HFFc6 (cell line): ENCODE measurements around the gene HOXC5. TPM values are rescaled to one million over a fixed set of nuclear protein-coding genes. Genes with fewer than 3 reads are reported as not detected.

ENCODE experiments used
- DNase-seq: peaks from one replicate; pipeline ENCODE4 v3.0.0-alpha.2; 2018
- H3K27ac Mint-ChIP-seq: 2 replicates; pipeline ENCODE4 v1.8.0; 2020; ENCODE audit warnings: mild to moderate bottlenecking, mixed read lengths
- H3K27me3 Mint-ChIP-seq: 2 replicates; pipeline ENCODE4 v1.8.0; 2021; ENCODE audit warnings: mild to moderate bottlenecking, moderate library complexity, mixed read lengths; ENCODE audit not compliant: insufficient read depth
- H3K36me3 Mint-ChIP-seq: 2 replicates; pipeline ENCODE4 v1.8.0; 2021; ENCODE audit warnings: low read depth, mixed read lengths
- H3K4me1 Mint-ChIP-seq: 2 replicates; pipeline ENCODE4 v1.8.0; 2020; ENCODE audit warnings: low read depth, mixed read lengths
- H3K4me3 Mint-ChIP-seq: 2 replicates; pipeline ENCODE4 v1.8.0; 2020; ENCODE audit warnings: mild to moderate bottlenecking, moderate library complexity, mixed read lengths
- H3K9me3 Mint-ChIP-seq: 2 replicates; pipeline ENCODE4 v1.8.0; 2020; ENCODE audit warnings: mild to moderate bottlenecking, mixed read lengths
- CTCF ChIP-seq: fragments of 200-600 bp; sonication (generic); IDR thresholded peaks from 2 replicates; pipeline ENCODE4 v1.5.0; 2021; ENCODE audit warnings: antibody characterized with exemption, mild to moderate bottlenecking
- total RNA-seq, 6 experiments: library from RNA; stranded (reverse); fragmentation: NEBNext Ultra II Directional; extraction: Animal tissue kit (Norgen Biotek cat#: 25700); gene quantifications; 2 replicates in 1 of 6; 3 replicates in 5 of 6; pipeline ENCODE4 v1.2.3, GENCODE V29; 2021

Gene HOXC5
- total RNA-seq, 6 experiments from 2014 or later: 0.13 TPM; not detected in 5

DNA sequence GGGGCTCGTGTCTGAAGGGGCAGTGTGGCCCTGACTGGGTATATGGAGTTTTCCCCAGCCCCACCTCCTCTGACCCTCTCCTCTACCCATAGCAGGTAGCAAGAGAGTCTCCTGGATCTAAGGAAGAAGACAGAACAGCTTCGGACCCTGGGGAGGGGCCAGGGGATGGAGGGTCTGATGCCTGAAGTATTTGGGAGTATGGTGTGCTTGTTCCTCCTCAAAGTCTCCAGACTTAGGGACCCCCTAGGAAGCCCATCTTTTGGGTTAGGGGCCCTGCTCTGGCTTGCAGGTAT lies 24.6 kb upstream of the HOXC5 start:
- Mint-ChIP-seq H3K9me3 (no peaks in the 10 kb centered on the region), H3K4me1 (peaks cover 16% of the 10 kb centered on the region), H3K27me3 (peaks cover 68% of the 10 kb centered on the region), H3K4me3 (no peak overlapping the region), H3K27ac (no peak overlapping the region), H3K36me3 (no peaks in the 10 kb centered on the region)
- no peak for TF ChIP-seq CTCF
- DNase-seq: no peak

- Mint-ChIP-seq H3K27me3 (peaks cover 72% of the 10 kb centered on the region), H3K27ac (no peak overlapping the region), H3K36me3 (no peaks in the 10 kb centered on the region), H3K4me1 (peaks cover 22% of the 10 kb centered on the region), H3K4me3 (no peak overlapping the region), H3K9me3 (no peaks in the 10 kb centered on the region)
- DNase-seq: no peak
- no peak for TF ChIP-seq CTCF
Measured at GRCh38 chr12:54009171-54010052, 23.4 kb upstream of the HOXC5 start.

DNA sequence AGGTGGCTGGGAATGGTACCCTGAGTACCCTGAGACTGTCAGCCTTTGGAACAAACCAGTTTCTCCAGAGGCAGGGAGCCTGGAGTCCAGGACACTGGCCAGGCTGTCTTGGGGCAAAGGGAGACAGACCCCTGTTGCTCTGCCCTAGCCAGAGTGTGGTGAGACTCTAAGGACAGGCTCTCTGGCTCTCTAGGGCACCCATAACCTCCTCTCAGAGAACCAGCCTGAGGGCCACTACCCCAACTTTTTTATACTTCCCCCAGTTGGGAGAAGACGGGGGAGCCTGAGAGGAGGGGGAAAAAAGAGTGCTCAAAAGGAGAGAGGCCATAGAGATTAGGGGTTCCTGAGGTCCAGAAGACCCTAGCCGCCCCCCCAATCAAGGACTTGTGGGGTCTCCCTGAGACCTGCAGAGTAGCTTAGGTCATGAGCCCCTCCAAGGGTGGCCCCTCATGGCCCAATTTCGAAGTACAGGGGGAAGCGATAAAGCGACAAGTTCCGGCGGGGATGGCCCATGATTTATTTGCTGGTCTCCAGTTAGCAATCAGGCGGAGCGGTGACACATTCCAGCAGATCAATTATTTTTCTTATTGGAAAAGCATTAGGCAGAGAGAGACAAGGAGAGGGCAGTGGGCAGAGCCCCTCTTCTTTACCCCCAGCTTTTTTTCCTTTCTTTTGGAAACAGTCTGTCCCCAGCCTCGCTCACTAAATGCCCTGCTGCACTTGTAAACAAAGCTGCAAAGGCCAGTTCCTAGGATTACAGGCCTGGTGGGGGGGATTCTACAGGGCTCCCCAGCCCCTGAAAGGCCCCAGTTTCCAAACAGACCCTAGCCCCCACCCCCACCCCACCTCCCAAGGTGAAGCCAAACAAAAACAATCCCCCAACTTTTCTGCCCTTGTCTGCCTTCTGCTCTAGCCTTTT lies 22.5 kb upstream of the HOXC5 start:
- no peaks in the 10 kb centered on the region for H3K9me3 Mint-ChIP-seq
- peaks cover 22% of the 10 kb centered on the region for H3K4me1 Mint-ChIP-seq
- H3K27me3 Mint-ChIP-seq: peaks cover 76% of the 10 kb centered on the region
- no peak overlapping the region for H3K27ac Mint-ChIP-seq
- H3K36me3 Mint-ChIP-seq: no peaks in the 10 kb centered on the region
- DNase-seq: no peak
- TF ChIP-seq CTCF: no peak
- H3K4me3 Mint-ChIP-seq: no peak overlapping the region

GRCh38 chr12:54010972-54011664 lies 21.7 kb upstream of the HOXC5 start:
- Mint-ChIP-seq H3K36me3 (no peaks in the 10 kb centered on the region), H3K27me3 (peaks cover 72% of the 10 kb centered on the region), H3K9me3 (no peaks in the 10 kb centered on the region), H3K4me3 (peak overlapping the region; percentile 37), H3K27ac (no peak overlapping the region), H3K4me1 (peaks cover 19% of the 10 kb centered on the region)
- TF ChIP-seq CTCF: no peak
- DNase-seq: no peak

DNA sequence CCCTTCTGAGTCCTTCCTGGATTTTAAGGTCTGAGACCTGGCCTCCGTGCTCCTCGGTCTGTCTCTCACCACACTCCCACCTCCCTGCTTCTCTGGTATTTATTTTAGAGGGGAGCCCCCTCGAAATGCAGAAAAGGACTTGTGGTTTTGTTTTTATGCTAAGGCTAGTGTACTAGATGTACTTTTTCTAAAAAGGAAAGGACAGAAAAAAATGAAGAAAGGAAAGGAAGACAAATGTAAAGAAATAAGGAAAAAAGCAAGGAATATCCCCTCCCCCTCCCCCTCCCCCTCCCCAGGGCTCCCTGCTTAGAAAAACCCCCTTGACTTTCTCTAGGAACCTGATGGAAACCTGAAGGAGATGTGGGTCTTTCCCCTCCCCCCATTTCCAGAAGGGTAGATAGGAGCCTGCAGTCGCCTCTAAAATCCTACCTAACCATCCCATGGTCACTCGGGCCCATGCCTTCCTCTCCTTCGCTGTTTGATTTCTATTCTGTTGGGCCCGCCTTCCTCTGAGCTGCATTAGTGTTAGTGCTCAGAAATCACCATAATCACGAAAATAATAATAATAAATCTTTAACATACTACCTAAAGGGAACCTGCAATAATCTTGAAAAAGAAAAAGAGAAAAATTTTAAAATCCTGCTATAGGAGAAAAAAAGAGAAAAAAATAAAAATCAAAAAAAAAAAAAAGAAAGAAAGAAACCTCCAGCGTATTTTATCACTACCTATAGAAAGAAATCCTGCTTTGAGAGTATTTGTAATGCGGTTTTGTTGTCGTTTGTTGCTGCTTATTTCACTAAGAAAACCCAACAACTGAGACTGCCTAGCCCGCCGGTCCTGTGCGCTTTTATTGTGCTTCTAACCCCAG lies 21.0 kb upstream of the HOXC5 start:
- TF ChIP-seq CTCF: no peak
- H3K36me3 Mint-ChIP-seq: no peaks in the 10 kb centered on the region
- peaks cover 17% of the 10 kb centered on the region for H3K4me1 Mint-ChIP-seq
- no peak overlapping the region for H3K4me3 Mint-ChIP-seq
- peaks cover 72% of the 10 kb centered on the region for H3K27me3 Mint-ChIP-seq
- H3K27ac Mint-ChIP-seq: no peak overlapping the region
- H3K9me3 Mint-ChIP-seq: no peaks in the 10 kb centered on the region
- no peak for DNase-seq
